C4-2B (cell line): ENCODE data around the gene KCTD11.

Experiments
- ZFX ChIP-seq: fragments of 450-650 bp; IDR thresholded peaks from 2 replicates; pipeline ENCODE4 v1.6.1; 2017
- TF ChIP-seq, protein P1 (sequence below): fragments of 450-650 bp; conservative IDR thresholded peaks from 2 replicates; pipeline ENCODE4 v1.5.1; 2017; ENCODE audit warnings: mild to moderate bottlenecking

GRCh38 chr17:7347630-7348477 is 4.1 kb upstream of the KCTD11 start:
- TF ChIP-seq, protein P1, sequence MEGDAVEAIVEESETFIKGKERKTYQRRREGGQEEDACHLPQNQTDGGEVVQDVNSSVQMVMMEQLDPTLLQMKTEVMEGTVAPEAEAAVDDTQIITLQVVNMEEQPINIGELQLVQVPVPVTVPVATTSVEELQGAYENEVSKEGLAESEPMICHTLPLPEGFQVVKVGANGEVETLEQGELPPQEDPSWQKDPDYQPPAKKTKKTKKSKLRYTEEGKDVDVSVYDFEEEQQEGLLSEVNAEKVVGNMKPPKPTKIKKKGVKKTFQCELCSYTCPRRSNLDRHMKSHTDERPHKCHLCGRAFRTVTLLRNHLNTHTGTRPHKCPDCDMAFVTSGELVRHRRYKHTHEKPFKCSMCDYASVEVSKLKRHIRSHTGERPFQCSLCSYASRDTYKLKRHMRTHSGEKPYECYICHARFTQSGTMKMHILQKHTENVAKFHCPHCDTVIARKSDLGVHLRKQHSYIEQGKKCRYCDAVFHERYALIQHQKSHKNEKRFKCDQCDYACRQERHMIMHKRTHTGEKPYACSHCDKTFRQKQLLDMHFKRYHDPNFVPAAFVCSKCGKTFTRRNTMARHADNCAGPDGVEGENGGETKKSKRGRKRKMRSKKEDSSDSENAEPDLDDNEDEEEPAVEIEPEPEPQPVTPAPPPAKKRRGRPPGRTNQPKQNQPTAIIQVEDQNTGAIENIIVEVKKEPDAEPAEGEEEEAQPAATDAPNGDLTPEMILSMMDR = no peak
- TF ChIP-seq ZFX = no peak
